ENCODE measurements around the gene OSBPL7. TPM values are rescaled to one million over a fixed set of nuclear protein-coding genes. Genes with fewer than 3 reads are reported as not detected.

OSBPL7 gene
- total RNA-seq, 1 donor: 6.9 TPM

DNA sequence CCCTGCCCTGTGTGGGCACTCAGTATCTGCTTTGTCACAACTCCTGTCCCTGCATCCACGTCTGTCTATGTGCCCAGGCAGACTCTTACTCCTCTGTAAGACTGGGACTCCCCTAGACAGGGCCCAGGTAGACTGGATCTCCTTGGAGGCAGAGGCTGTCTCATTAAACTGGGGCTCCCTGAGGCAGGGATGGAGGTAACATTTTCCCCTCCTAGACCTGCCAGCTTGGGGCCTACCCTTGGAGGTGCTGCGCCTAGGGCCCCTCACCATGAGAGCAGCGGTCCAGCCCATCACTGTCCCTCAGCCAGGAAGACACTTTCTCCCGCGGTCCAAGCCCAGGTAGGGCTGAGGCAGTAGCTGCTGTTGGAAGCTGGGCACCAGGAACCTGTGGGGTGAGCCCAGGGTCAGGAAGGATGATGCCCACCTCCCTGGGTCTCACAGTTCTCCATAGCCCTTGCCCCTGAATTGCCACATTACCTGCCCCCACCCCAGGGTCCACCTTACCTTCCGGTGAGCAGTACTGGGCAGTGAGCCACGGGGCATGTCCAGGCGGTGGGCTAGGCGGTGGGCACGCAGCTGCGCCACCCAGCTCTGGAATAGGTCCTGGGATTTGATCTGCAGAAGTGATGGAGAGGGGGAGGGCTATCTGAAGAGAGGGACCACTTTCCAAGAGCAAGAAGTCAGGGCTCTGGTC, 3.4 kb downstream of the OSBPL7 start:
- DNase-seq (ENCODE audit: low read depth): no peak
- TF ChIP-seq, protein P1, sequence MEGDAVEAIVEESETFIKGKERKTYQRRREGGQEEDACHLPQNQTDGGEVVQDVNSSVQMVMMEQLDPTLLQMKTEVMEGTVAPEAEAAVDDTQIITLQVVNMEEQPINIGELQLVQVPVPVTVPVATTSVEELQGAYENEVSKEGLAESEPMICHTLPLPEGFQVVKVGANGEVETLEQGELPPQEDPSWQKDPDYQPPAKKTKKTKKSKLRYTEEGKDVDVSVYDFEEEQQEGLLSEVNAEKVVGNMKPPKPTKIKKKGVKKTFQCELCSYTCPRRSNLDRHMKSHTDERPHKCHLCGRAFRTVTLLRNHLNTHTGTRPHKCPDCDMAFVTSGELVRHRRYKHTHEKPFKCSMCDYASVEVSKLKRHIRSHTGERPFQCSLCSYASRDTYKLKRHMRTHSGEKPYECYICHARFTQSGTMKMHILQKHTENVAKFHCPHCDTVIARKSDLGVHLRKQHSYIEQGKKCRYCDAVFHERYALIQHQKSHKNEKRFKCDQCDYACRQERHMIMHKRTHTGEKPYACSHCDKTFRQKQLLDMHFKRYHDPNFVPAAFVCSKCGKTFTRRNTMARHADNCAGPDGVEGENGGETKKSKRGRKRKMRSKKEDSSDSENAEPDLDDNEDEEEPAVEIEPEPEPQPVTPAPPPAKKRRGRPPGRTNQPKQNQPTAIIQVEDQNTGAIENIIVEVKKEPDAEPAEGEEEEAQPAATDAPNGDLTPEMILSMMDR (IDR thresholded peaks at IDR 0.05; ENCODE audit: insufficient read depth, low read depth, low read length): no peak
- no peak overlapping the region for H3K4me3 ChIP-seq (ENCODE audit: low read depth, low read length)

DNA sequence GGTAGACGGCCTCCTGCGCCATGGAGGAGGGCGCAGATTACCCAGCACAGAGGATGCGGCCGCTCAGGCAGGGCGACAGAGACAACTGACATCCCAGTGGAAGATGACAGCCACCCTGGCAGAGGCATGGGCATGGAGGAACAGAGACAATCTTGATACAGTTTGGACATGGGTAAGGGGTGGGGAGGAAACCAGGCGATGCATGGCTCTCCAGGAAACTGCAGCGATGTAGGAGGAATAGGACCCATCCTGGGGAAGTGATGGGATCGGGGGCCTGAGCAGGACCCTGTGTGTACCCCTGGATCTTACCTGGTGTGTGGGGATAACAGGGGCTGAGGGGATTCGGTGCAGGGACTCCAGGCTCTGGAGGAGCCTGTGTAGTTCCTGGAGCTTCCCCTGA, 4.6 kb downstream of the OSBPL7 start:
- TF ChIP-seq, protein P1 (IDR thresholded peaks at IDR 0.05; ENCODE audit: insufficient read depth, low read depth, low read length): no peak
- DNase-seq (ENCODE audit: low read depth): no peak
- H3K4me3 ChIP-seq (ENCODE audit: low read depth, low read length): no peak overlapping the region

GRCh38 chr17:47816111-47816735, 5.4 kb downstream of the OSBPL7 start:
- H3K4me3 ChIP-seq (ENCODE audit: low read depth, low read length): no peak overlapping the region
- no peak for DNase-seq (ENCODE audit: low read depth)
- TF ChIP-seq, protein P1 (IDR thresholded peaks at IDR 0.05; ENCODE audit: insufficient read depth, low read depth, low read length): no peak

DNA sequence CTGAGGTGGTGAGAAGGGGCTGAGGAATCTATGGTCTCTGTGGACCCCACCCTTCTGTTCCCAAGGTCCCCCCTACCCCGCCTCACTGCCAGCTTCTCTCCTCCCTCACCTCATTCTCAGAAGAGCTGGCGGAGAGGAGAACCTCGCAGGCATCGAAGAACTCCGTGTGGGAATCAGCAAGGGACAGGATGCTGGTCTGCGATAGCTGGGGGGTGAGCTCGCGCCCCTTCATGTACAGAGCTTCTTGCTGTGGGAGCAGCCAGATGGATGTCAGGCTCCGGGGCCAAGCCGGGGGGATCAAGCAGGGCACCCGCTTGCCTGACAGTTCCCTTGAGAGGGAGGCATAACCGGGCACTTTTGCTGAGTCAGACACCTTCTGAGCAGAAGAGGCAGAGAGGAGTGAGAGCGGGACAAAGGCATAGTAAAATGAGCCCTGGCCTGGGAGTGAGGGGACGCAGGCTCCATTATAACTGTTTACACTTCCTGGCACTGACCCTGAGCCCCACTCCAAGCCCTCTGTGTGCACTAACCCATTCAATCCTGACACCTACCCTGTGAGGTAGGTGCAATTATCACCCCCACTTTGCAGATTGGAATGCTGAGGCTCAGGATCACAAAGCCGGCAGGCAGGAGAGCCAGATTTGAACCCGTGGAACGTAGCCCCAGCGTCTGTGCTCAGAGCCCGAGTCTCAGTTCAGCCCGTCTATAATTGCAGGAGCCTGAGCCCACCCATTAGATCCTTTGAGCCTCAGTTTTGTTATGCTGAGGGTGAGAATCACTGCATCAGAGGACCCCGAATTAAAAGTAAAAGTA, 6.3 kb downstream of the OSBPL7 start:
- no peak overlapping the region for H3K4me3 ChIP-seq (ENCODE audit: low read depth, low read length)
- TF ChIP-seq, protein P1 (IDR thresholded peaks at IDR 0.05; ENCODE audit: insufficient read depth, low read depth, low read length): no peak

GRCh38 chr17:47813512-47814031, 8.0 kb downstream of the OSBPL7 start:
- TF ChIP-seq, protein P1 (IDR thresholded peaks at IDR 0.05; ENCODE audit: insufficient read depth, low read depth, low read length): no peak
- DNase-seq (ENCODE audit: low read depth): no peak
- no peak overlapping the region for H3K4me3 ChIP-seq (ENCODE audit: low read depth, low read length)

More for the DNA sequence above, 6.3 kb downstream of the OSBPL7 start:
- no peak for DNase-seq (ENCODE audit: low read depth)

DNA sequence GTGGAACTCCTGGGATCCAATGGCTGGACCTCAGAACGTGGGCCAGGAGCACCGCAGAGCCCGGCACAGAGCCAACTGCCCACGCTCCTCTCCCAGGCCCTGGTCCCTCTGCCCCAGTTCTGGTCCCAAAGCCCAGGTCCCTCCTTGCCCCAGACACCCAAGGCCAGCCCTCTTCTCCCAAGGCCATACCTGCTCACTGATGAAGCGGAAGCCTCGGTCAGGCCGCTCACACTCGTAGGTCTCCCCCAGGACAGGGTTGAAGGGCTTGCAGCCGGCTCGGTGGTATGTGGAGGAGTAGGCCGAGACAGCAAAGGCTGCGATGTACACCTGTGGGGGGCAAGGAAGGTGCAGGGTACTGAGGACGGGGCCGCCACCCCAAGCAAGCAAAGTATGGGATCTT, 8.5 kb downstream of the OSBPL7 start:
- no peak overlapping the region for H3K4me3 ChIP-seq (ENCODE audit: low read depth, low read length)
- TF ChIP-seq, protein P1 (IDR thresholded peaks at IDR 0.05; ENCODE audit: insufficient read depth, low read depth, low read length): no peak
- DNase-seq (ENCODE audit: low read depth): no peak

All from fibroblast of villous mesenchyme (primary cell).